Esophagus muscularis mucosa (tissue), 4 donors: ENCODE data around the gene GPRC5D.

Source experiments
- CTCF ChIP-seq, 3 experiments: fragments of 200-600 bp in 2 of 3; fragments of 450-650 bp in 1 of 3; sonication (generic) in 2 of 3; IDR thresholded peaks; one replicate each; pipeline ENCODE4 v1.5.1; 2017 to 2019; ENCODE audit warnings: antibody characterized with exemption in 3 of 3, mild to moderate bottlenecking in 2 of 3, moderate library complexity in 1 of 3
- EP300 ChIP-seq: sonication (generic); formaldehyde crosslinking; IDR thresholded peaks from one replicate; pipeline ENCODE4 v1.6.1; 2017; ENCODE audit warnings: antibody characterized with exemption
- POLR2A ChIP-seq: fragments of 450-650 bp; IDR thresholded peaks from one replicate; pipeline ENCODE4 v1.6.1; 2017; ENCODE audit warnings: antibody characterized with exemption, moderate library complexity, mild to moderate bottlenecking, low read depth
- POLR2AphosphoS5 ChIP-seq, 2 donors: sonication (generic); formaldehyde crosslinking; IDR thresholded peaks; one replicate each; pipeline ENCODE4 v1.6.1; 2017; ENCODE audit warnings: antibody characterized with exemption in 2 of 2

GRCh38 chr12:12892681-12893141 is 59.3 kb downstream of the GPRC5D start:
- TF ChIP-seq CTCF (IDR thresholded peaks at IDR 0.05), result no peak
- TF ChIP-seq EP300, result no peak
- TF ChIP-seq POLR2A, result no peak
- no peak for TF ChIP-seq POLR2AphosphoS5 (IDR thresholded peaks at IDR 0.05)
